HCT116 (cell line): Measurements from ENCODE around the gene CTBP2. TPM values are rescaled to one million over a fixed set of nuclear protein-coding genes. Genes with fewer than 3 reads are reported as not detected.

Source experiments
- ATAC-seq: fragments of 200-7000 bp; cut with Tn5 transposase; 2 replicates; pipeline ENCODE4 v1.9.1; 2020; ENCODE audit warnings: mild to moderate bottlenecking, moderate library complexity
- BruUV-seq: library from RNA; stranded (reverse); fragments of 400-500 nt; replicated peaks from 2 replicates; lab custom pipeline; 2021; lab: Mats Ljungman, UMichigan
- CTCF ChIA-PET: fragments of 300-600 bp; sonication (Branson Sonifier 250); formaldehyde crosslinking; loops from one replicate; lab custom pipeline; 2021; ENCODE audit warnings: antibody characterized with exemption; lab: Charles Lee
- POLR2A ChIA-PET: fragments of 300-600, 350-600 bp; sonication (Branson Sonifier 250); formaldehyde crosslinking; loops from one replicate; lab custom pipeline; 2021; ENCODE audit warnings: antibody characterized with exemption; lab: Charles Lee
- RAD21 ChIA-PET, 2 experiments: fragments of 300-600 bp; sonication (Branson Sonifier 250); formaldehyde crosslinking; loops; one replicate each; lab custom pipeline; 2023; ENCODE audit warnings: low total read pairs in 2 of 2; ENCODE audit not compliant: uncharacterized antibody in 2 of 2, unreplicated experiment in 2 of 2, low non-redundant PET in 1 of 2; lab: Charles Lee
- DNase-seq: peaks from one replicate; pipeline ENCODE4 v3.0.0-alpha.2; 2010; ENCODE audit warnings: low read depth, low spot score
- H2AFZ ChIP-seq: fragments of 200-600 bp; shearing (Covaris generic), sonication (generic); 2 replicates; pipeline ENCODE4 v1.6.1; 2017; ENCODE audit warnings: low read depth, mixed run types, mixed read lengths, antibody characterized with exemption, low read length; ENCODE audit not compliant: poor library complexity, severe bottlenecking
- H3K27ac ChIP-seq: 2 replicates; pipeline ENCODE4 v1.5.1; 2012; ENCODE audit warnings: low read depth, low read length
- H3K27me3 ChIP-seq: fragments of 200-600 bp; sonication (generic); 2 replicates; pipeline ENCODE4 v1.6.1; 2016; ENCODE audit warnings: mixed run types, low read length, mixed read lengths; ENCODE audit not compliant: insufficient read depth
- H3K36me3 ChIP-seq, 2 experiments: fragments of 200-500 bp in 1 of 2; fragments of 200-600 bp in 1 of 2; sonication (Bioruptor generic) in 1 of 2; sonication (generic) in 1 of 2; 2 replicates each; pipeline versions ENCODE4 v1.5.1 to v1.6.1; 2014 to 2016; ENCODE audit warnings: low read length in 2 of 2, inconsistent platforms in 1 of 2, mixed read lengths in 1 of 2, mixed run types in 1 of 2; ENCODE audit not compliant: insufficient read depth in 2 of 2, control insufficient read depth in 1 of 2
- H3K4me1 ChIP-seq, 2 experiments: fragments of 200-600 bp in 1 of 2; sonication (generic) in 1 of 2; 2 replicates each; pipeline versions ENCODE4 v1.5.1 to v1.6.1; 2012 to 2017; ENCODE audit warnings: low read length in 2 of 2, inconsistent platforms in 1 of 2, mild to moderate bottlenecking in 1 of 2, mixed read lengths in 1 of 2, mixed run types in 1 of 2, moderate library complexity in 1 of 2; ENCODE audit not compliant: insufficient read depth in 2 of 2, control insufficient read depth in 1 of 2
- H3K4me2 ChIP-seq: fragments of 200-600 bp; sonication (generic); 2 replicates; pipeline ENCODE4 v1.6.1; 2017; ENCODE audit warnings: mixed run types, low read length, mixed read lengths
- H3K4me3 ChIP-seq, 2 experiments: fragments of 200-600 bp in 1 of 2; sonication (generic) in 1 of 2; replicated peaks in 1 of 2; 2 replicates each; pipeline ENCODE4 v1.5.1; 2011 to 2016; ENCODE audit warnings: low read length in 2 of 2, control low read depth in 1 of 2, low read depth in 1 of 2, mild to moderate bottlenecking in 1 of 2, mixed read lengths in 1 of 2, mixed run types in 1 of 2
- H3K79me2 ChIP-seq: fragments of 200-600 bp; sonication (generic); 2 replicates; pipeline ENCODE4 v1.6.1; 2017; ENCODE audit warnings: mild to moderate bottlenecking, mixed run types, low read length, moderate library complexity, mixed read lengths; ENCODE audit not compliant: insufficient read depth
- H3K9ac ChIP-seq: fragments of 200-600 bp; sonication (generic); 2 replicates; pipeline ENCODE4 v1.6.1; 2016; ENCODE audit warnings: low read length, mixed read lengths
- H3K9me2 ChIP-seq: fragments of 200-600 bp; sonication (generic), shearing (Covaris generic); 2 replicates; pipeline ENCODE4 v1.6.1; 2017; ENCODE audit warnings: mixed run types, mild to moderate bottlenecking, moderate library complexity; ENCODE audit not compliant: insufficient read depth
- H3K9me3 ChIP-seq, 2 experiments: fragments of 200-500 bp in 1 of 2; fragments of 200-600 bp in 1 of 2; sonication (Bioruptor generic) in 1 of 2; sonication (generic) in 1 of 2; 2 replicates each; pipeline ENCODE4 v1.6.1; 2014 to 2017; ENCODE audit warnings: low read length in 2 of 2, mixed read lengths in 2 of 2, inconsistent platforms in 1 of 2, low read depth in 1 of 2, mild to moderate bottlenecking in 1 of 2, mixed run types in 1 of 2, moderate library complexity in 1 of 2; ENCODE audit not compliant: control insufficient read depth in 1 of 2, insufficient read depth in 1 of 2
- H4K20me1 ChIP-seq: fragments of 200-600 bp; sonication (generic), shearing (Covaris generic); 2 replicates; pipeline ENCODE4 v1.6.1; 2017; ENCODE audit warnings: mixed run types, mild to moderate bottlenecking, moderate library complexity; ENCODE audit not compliant: insufficient read depth
- ATF3 ChIP-seq: IDR thresholded peaks from 2 replicates; pipeline ENCODE4 v1.6.1; 2012
- CBX3 ChIP-seq: IDR thresholded peaks from 2 replicates; pipeline ENCODE4 v1.6.1; 2012; ENCODE audit warnings: low read depth
- CEBPB ChIP-seq: IDR thresholded peaks from 2 replicates; pipeline ENCODE4 v1.6.1; 2012; ENCODE audit warnings: low read depth
- ELF1 ChIP-seq: IDR thresholded peaks from 2 replicates; pipeline ENCODE4 v1.6.1; 2012; ENCODE audit warnings: low read depth, borderline replicate concordance
- EZH2 ChIP-seq: fragments of 200-600 bp; sonication (generic); IDR thresholded peaks from 2 replicates; pipeline ENCODE4 v1.6.1; 2017; ENCODE audit warnings: antibody characterized with exemption, mixed run types
- POLR2A ChIP-seq: IDR thresholded peaks from 2 replicates; pipeline ENCODE4 v1.7.0; 2011; ENCODE audit warnings: borderline replicate concordance; ENCODE audit not compliant: insufficient read depth, insufficient read length; ENCODE audit errors: extremely low read depth
- POLR2AphosphoS5 ChIP-seq: IDR thresholded peaks from 2 replicates; pipeline ENCODE4 v1.6.1; 2011; ENCODE audit warnings: mild to moderate bottlenecking, low read depth, low read length, moderate library complexity
- RAD21 ChIP-seq: IDR thresholded peaks from 2 replicates; pipeline ENCODE4 v1.6.1; 2012; ENCODE audit warnings: low read depth, mild to moderate bottlenecking
- SP1 ChIP-seq: IDR thresholded peaks from 2 replicates; pipeline ENCODE4 v1.6.1; 2012; ENCODE audit warnings: low read depth
- TCF7L2 ChIP-seq: IDR thresholded peaks from 2 replicates; pipeline ENCODE4 v1.7.0; 2011; ENCODE audit warnings: borderline replicate concordance, inconsistent platforms; ENCODE audit not compliant: insufficient read depth, insufficient read length; ENCODE audit errors: extremely low read depth
- YY1 ChIP-seq: IDR thresholded peaks from 2 replicates; pipeline ENCODE4 v1.6.1; 2011; ENCODE audit warnings: low read length, low read depth, moderate library complexity, mild to moderate bottlenecking; ENCODE audit not compliant: insufficient replicate concordance; ENCODE audit errors: extremely low read depth
- ZFX ChIP-seq: fragments of 450-650 bp; IDR thresholded peaks from 2 replicates; pipeline ENCODE4 v1.6.1; 2017
- ZNF274 ChIP-seq: fragments of 200-500 bp; sonication (Bioruptor generic); IDR thresholded peaks from 2 replicates; pipeline ENCODE4 v1.6.1; 2014; ENCODE audit warnings: mild to moderate bottlenecking, low read depth, low read length, inconsistent platforms
- intact Hi-C: fragments of 100-400 bp; cut with micrococcal nuclease; formaldehyde crosslinking; loops from 2 replicates; pipeline ENCODE4 v1.10.0; 2022
- total RNA-seq: library from RNA; stranded (reverse); gene quantifications from one replicate; pipeline ENCODE4 v1.2.1, GENCODE V29; 2021; ENCODE audit not compliant: unreplicated experiment
- TF ChIP-seq, protein P1 (sequence below): IDR thresholded peaks from 2 replicates; pipeline ENCODE4 v1.6.1; 2012
- TF ChIP-seq, protein P2 (sequence below): IDR thresholded peaks from 2 replicates; pipeline ENCODE4 v1.6.1; 2011; ENCODE audit warnings: mild to moderate bottlenecking, low read length, moderate library complexity; ENCODE audit not compliant: insufficient replicate concordance; ENCODE audit errors: extremely low read depth

Gene CTBP2
- total RNA-seq, 1 experiment from 2014 or later, result 144 TPM

- H3K4me3 ChIP-seq, result peak overlapping the region; percentile 0 to 42
- peak overlapping the region; percentile 80 for H3K27ac ChIP-seq
- H3K79me2 ChIP-seq, result peaks cover 100% of the 10 kb centered on the region
- POLR2A ChIA-PET, result interaction anchor here (0.6 to 1.7 kb wide), 6 partner anchors 24 to 769 kb away, joined by 3 to 6 read pairs (median 4); partner anchors contain the start of gene CTBP2
- H3K36me3 ChIP-seq, result no peaks in the 10 kb centered on the region
- no peak overlapping the region for H2AFZ ChIP-seq
- no peaks in the 10 kb centered on the region for H3K27me3 ChIP-seq
- no peaks in the 10 kb centered on the region for H4K20me1 ChIP-seq
- peak overlapping the region; percentile 77 for H3K4me2 ChIP-seq
- peak; percentile 96 for DNase-seq
- H3K4me1 ChIP-seq, result peaks cover 66 to 84% of the 10 kb centered on the region in 2 experiments
- no peaks in the 10 kb centered on the region for H3K9me2 ChIP-seq
- H3K9me3 ChIP-seq, result no peaks in the 10 kb centered on the region
- peak overlapping the region; percentile 66 for H3K9ac ChIP-seq
- CTCF ChIA-PET, result interaction anchor here (1.0 to 1.4 kb wide), 3 partner anchors 19 to 131 kb away, joined by 3 to 5 read pairs (median 4); no protein-coding TSS in a partner anchor
- TF ChIP-seq RAD21 (no peak), POLR2A (no peak), SP1 (no peak), CEBPB (no peak), ELF1 (no peak), ZNF274 (no peak), CBX3 (no peak), TCF7L2 (peak; percentile 49), ATF3 (no peak), EZH2 (no peak), ZFX (peak; percentile 30; the same call in 1 of the 2 replicates), YY1 (peak; percentile 69), POLR2AphosphoS5 (peak; percentile 80)
- TF ChIP-seq, protein P1, sequence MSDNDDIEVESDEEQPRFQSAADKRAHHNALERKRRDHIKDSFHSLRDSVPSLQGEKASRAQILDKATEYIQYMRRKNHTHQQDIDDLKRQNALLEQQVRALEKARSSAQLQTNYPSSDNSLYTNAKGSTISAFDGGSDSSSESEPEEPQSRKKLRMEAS, result no peak
- TF ChIP-seq, protein P2, sequence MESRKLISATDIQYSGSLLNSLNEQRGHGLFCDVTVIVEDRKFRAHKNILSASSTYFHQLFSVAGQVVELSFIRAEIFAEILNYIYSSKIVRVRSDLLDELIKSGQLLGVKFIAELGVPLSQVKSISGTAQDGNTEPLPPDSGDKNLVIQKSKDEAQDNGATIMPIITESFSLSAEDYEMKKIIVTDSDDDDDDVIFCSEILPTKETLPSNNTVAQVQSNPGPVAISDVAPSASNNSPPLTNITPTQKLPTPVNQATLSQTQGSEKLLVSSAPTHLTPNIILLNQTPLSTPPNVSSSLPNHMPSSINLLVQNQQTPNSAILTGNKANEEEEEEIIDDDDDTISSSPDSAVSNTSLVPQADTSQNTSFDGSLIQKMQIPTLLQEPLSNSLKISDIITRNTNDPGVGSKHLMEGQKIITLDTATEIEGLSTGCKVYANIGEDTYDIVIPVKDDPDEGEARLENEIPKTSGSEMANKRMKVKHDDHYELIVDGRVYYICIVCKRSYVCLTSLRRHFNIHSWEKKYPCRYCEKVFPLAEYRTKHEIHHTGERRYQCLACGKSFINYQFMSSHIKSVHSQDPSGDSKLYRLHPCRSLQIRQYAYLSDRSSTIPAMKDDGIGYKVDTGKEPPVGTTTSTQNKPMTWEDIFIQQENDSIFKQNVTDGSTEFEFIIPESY, result peak; percentile 17
- TF ChIP-seq, all 23 proteins: peak for 5
- ATAC-seq, result peak; percentile 84
- intact Hi-C loops, result loop anchor here (5.0 kb wide), 1 partner anchor 61 kb away; no protein-coding TSS in a partner anchor
- BruUV-seq, result no TSS peak
- RAD21 ChIA-PET, result interaction anchor here (1.0 to 1.5 kb wide), 3 partner anchors 75 to 79 kb away, joined by 4 to 5 read pairs (median 5); no protein-coding TSS in a partner anchor
Measured at GRCh38 chr10:125123476-125124114, 36.8 kb downstream of the CTBP2 start.
